ENCODE results near the gene GLT6D1.

GLT6D1 gene

DNA sequence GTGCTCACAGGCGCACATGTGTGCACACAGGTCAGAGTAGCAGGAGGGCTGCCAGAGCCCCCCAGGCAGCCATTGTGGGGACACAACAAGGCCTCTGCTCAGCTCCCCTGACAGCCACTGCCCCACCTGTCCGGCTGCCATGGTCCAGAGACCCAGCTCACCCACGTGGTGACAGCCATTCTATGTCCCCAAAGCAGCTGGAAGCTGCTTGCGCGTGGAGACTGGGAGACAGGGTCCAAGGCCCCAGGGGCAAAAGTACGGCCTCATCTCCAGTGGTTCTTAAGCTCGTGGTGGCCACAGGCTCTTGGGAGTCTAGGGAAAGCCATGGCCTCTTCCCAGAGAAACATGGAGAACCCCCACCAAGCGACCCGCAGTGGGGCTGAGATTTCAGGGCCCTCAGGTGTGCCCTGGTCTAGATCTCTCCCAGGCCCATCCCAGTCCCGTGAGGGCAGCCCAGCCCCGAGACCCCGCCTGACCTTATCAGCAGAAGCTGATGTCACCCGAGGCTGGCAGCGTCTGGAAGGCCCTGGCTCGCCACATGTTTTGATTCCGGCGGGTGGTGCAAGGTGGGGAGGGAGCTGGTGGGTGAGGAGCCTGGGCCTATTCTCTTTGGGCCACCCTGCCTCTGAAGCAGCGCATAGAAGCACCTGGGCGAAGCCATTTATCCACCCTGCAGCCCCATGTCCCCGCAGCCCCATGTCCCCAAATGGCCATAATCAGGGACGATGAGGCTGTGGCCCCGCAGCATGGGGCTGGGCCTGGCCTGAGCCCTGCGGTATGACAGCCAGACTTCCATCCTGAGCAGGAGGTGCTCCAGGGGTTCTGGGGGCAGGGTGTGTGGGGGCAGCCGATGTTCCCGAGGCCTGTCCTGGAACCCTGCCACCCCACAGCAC is 31.7 kb downstream of the GLT6D1 start:
- no peak for DNase-seq

DNA sequence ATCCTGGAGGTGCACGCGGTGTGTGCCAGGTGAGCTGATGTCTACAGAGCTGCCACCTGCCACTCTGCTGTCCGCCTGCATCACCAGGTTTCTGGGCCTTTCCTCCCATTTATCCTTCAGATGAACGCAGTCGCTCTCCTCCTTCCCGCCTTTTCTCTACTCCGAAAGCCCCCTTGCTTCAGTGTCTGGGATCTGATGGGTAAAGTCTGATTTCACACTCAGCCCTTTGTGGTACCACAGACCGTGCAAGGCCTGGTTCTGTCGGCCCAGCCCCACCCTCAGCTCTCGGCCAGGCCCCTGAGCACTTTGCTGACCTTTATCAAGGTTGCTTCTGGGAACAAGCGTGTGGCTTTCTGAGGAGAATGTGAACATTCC is 32.5 kb downstream of the GLT6D1 start:
- DNase-seq, result no peak

DNA sequence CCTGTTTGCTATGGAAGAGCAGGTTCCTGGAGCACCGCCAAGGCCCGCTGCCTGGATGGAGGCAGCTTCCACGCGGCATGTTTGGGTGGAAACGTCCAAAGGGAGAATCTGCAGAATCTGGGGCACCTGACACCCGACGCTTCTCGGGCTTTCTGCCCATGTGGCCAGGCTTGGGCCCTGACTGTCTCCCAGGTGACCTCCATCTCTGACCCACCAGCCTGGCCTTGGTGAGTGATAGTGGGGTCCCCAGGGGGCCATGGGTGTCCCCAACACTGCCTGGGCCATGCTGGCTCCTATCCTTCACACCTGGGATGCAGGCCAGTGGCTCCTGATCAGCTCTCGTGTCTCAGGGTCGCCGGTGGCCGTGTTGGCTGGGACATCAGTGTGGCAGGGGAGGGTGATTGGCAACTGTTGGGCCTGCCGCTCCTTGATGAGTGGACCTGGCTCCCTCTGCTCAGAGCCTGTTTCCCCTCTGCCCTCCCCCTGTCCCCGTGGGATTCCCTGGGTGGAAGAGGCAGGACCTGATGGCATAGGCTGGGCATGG is 34.0 kb downstream of the GLT6D1 start:
- DNase-seq, result no peak

DNA sequence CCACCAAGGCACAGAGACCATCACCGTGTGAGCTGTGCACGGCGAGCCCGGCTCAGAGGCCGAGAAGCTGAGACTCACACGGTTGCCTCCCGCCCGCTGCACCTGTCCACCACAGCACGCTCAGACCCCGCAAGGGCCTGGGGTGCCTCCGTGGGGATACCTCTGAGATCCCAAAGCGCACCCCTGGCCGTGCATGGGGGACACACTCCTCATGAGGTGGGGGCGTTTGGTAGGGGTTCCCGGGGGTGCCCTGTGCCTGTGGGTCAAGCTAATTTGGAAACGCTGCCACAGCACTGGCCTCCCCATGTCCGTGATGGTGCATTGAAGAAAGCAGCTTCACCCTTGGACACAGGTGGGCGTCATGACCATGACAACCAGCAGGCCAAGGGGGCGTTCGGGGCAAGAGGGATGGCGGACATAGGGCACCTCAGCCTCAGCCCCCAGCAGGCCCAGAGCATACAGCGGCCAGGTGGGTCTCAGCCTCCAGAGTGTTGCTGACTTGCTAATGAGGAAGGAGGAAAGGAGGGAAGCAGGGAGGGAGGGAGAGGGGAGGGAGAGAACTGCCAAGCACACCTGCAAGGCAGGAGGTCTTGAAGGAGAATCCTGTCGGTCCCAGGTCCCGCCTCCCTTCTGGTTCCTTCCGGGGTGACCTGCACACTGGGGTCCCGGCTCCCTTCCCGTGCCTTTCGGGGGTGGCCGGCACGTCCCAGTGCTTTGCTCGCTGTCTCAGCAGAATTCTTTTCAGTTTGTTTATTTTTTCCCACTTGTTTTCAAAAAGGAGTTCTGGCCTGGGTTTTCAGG is 34.7 kb downstream of the GLT6D1 start:
- DNase-seq, result no peak

DNA sequence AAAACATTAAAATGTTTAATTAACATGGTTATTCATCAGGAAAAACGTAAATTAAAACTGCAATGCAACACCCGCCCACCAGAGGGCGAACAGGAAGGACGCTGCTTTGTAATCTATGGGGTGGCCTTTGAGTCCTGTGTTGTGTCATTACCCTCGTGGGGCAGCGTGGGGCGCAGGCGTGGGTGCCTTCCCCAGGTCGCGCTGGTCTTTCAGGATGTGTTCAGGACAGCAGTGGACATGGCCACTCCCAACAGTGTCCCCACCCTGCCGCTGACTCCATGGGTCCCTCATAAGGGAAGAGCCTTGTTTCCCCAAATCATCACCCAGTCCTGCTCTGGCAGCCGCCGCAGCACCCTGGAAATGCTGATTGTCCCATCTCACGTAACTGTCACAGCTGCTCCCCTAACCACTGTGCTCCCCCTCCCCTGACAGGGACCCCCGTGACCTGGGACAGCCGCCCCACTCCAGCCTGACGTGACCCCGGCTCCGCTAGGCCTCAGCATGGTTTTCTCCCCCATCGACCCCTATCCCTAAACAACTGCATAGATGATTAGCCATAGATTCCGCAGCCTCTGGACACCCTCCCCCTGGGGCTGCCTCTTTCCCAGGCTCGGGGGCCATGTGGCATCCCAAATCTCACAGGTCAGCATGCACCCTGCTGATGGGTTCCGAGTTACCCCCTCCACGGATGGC is 36.4 kb downstream of the GLT6D1 start:
- no peak for DNase-seq

DNA sequence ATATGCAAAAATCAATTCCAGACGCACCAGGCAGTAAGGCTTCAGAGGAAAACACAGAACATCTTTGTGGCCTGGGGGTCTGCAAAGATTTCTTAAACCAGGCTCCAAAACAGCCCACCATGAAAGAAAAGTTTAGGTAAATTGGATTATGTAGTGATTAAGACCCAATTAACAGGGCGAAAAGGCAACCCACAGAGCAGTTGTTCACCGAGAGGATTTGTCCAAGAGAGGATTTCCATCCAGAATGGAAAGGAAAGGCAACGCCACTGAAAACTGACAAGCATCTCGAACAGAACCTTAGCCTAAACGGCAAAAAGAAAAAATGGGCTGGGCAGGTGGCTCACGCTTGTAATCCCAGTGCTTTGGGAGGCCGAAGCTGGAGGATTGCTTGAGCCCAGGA is 37.4 kb downstream of the GLT6D1 start:
- DNase-seq, result no peak

DNA sequence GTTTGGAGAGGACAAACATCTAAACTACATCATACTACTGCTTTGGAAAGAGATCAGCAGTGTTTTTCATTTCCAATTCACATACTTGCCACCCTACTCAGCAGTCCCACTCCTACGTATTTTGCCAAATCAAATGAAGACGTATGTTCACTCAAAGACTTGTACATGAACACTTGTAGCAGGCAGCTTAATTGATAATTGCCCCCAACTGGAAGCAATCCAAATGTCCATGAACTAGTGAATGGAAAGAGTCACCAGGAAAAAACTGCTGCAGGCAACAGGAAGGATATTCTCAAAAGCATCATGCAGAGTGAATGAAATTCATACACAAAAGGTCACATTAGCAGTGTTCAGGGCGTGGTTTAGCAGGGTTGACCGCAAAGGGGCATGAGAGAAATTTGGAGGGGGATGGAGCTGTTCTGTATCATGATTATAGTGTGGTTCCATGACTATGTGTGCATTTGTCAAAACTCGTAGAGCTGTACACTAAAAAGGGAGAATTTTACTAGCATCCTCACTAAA is 39.0 kb downstream of the GLT6D1 start:
- no peak for DNase-seq

DNA sequence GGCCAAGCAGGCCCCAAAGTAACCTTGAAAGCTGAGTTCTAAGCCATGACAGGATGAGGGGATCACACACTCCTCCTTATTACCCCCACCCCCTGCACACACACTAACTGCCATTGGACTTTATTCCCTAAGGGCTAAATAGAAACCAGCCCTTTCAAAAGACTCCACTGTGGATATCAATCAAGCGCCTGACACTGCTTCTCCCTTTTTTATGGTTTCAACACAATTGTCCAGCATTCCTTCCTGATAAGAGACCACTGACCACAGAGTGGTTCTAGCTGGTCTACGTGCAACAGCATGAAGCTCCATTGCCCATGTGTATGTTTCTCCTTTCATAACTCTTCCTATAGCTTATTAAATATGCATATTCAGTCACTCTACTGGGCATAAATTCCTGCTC is 43.1 kb downstream of the GLT6D1 start:
- DNase-seq, result no peak

DNA sequence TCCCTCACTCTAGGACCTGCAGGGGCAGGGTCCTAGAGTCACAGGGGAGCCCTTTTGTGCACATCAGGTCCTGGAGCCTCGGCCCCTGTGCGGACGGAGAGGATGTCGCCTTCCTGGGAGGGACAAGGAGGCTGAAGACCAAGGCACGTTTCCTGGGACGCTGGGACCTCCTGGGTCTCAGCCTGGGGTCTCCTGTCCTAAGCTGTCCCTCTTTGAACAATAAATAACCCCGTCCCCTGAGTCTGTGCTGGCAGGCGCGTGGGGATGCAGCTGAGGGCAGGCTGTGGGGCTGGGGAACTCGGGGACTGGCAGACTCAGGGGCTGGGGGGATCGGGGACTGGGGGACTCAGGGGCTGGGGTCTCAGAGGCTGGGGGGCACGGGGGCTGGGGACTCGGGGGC is 46.7 kb downstream of the GLT6D1 start:
- DNase-seq, result no peak

DNA sequence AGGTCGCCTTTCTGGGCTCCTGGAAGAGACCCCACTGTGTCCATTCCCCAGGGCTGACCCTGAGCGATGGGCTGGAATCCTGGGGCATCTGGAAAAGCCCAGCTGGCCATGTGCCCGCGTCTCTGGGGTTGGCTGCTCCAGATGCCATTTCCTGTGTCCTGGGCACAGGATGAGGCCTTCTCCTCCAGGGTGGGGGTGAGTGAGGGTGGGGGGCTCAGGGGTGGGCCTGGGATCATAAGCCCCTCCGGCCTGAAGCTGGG is 47.1 kb downstream of the GLT6D1 start:
- no peak for DNase-seq

DNA sequence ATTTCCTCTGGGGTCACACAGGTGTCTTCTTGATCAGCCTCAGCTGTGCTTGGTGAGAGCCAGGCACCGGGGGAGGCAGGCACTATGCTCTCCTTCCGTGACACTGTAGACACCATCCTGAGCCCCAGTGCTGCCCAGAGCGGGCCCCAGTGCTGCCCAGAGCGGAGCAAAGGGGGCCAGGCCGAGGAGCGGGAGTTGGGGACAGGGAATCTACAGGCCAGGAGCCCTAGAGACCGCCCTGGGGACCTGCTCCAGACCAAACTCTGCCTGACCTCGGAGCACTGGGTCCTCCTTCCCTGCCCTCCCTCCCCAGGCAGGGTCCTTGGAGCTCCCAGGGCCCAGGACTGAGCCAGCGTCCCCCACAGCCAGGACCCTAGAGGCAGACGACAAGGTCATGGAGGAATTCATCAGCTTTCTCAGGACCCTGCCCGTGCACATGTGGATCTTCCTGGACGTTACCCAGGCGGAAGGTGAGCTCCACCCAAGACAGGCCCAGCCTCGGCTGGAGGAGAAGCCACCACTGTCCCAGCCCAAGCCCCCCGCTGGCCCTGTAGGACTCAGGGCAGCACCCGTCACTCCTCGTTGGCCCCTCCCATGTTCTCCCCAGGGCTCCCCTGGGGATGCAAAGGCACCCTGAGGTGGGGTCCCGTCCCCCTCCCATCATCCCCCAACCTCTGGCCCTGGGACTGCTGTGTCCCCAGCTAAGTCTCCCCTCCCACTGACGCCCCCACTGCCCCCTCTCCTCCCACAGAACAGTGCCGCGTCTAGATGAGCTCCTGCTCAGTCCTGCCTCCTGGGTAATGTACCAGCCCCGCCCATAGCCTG is 47.6 kb downstream of the GLT6D1 start:
- no peak for DNase-seq

DNA sequence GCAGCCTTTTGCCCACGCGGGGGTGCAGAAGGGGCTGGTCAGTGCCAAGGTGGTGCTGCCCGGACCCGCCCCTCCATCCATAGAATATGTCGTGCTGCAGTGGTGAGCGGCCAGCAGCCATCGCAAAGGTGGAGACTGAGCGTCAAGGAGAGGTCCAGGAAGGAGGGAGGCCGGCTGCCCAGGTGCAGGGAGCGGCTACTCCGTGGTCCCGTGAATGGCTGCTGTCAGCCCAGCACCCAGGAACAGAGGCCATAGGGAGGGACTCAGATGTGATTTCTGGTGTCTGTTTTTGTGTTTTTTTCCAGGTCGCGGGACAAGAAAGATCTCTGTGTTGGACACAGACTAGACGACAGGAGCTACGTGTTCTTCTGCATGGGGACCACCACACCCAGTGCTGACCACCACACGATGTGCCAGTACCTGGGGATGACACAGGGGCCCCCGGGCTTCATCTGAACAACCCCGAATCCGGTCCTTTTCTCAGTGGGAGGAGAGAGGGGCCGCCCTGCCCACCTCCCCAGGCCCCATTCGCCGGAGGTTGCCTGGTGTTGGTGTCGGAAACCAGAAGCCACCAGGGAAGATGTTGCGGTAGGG is 48.8 kb downstream of the GLT6D1 start:
- no peak for DNase-seq

DNA sequence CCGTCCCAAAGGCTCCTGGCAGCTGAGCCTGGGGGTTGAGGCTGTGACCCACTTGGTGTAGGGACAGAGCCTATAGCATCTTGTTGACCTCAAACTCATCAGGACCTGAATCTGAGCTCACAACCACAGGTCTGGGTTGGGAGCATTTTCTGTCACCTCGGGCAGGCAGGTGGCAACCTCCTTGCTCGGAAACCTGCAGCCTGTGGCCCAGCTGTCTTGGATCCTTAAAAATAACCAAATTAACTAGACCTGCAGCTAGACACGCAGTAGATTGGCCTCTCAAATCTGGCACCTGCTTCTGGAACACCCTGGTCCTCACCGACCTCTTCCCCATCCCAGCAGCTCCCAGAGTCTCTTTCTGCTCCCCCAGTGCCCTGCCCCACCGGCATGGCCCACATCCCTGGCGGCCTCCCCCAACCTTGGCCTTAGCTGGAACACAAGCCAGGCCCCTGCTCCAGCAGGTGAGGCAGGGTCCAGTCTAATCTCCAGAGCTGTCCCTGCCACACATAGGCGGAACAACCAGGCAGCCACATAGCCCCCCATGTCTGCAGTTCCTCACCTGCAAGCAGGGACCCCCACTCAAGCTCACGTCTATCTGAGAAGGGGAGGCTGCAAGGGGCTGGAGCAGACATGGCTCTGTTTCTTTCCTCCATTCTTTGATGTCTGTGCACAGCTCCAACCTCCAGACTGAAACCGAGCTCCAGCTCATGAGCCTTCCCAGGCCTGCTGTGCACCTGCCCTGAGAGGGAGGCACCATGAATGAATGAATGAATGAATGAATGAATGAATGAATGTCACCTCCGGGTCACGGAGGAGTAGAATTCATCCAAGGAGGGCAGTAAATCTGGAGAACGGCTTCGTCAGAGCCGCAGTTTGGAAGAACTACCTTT is 49.5 kb downstream of the GLT6D1 start:
- no peak for DNase-seq

DNA sequence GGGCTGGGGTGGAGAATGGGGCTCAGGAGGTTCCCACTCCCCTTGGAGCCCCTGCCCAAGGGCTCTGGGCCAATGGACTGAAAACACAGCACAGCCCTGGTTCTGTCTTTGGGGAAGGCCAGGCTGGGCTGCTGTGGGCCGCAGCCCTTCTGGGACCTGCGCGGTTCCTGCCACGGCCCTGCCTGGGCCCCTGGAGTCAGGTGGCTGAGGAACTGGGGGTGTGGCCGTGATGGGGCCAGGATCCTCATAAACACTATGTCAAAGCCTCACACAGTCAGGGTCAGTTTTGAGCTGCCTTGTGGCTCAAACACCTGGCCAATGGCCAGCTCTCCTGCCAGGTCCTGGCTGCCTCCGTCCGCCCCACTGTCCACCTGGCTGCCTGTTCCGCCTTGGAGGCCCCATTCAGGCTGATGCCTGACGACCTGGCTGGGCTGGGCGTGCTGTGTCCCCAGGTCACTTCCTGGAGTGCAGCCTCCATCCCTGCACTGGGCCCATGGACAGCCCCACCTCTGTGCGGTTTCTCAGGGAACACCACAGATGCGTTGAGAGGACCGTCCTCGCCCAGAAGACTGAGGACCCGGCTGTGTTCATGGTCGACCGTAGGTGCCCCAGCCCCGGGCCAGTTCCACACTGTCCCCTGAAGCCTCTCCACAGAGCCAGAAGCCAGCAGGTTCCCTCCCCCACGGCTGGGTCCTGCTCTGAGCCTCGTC is 50.3 kb downstream of the GLT6D1 start:
- DNase-seq, result no peak

DNA sequence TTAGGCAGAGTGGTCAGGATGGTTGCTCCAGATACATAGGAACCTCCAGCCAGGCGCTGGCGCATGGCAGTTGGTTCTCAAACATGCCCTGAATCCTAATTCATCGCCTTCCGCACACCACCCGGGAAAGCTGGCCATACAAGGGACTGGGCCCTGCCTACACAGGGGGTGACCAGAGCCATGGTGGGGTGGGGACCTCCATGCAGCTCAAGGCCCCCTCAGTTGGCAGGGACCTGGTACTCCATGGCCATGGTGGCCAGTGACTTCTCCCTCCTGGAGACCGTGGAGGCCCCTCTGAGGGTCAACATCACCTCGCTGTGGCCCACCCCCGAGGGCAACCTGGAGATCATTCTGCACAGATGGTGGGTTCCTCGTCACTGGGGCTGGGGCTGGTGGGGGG is 51.0 kb downstream of the GLT6D1 start:
- DNase-seq, result no peak

DNA sequence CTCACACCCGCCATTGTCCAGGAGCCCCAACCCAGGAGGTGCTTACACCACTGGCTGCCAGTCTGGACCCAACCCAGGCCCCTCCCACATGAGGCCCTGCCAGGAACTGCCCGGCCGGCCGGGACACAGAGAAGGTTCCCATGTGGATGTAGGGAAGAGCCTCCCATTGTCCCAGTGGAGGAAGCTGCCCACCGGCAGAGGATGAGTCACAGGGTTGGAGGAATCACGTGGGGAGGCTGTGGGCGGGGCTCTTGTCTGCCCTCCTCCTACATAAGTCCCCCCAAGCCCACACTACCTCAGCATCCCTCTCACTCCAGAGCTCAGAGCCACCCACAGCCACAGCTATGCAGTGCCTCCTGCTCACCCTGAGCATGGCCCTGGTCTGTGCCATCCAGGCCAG is 51.7 kb downstream of the GLT6D1 start:
- DNase-seq, result no peak

DNA sequence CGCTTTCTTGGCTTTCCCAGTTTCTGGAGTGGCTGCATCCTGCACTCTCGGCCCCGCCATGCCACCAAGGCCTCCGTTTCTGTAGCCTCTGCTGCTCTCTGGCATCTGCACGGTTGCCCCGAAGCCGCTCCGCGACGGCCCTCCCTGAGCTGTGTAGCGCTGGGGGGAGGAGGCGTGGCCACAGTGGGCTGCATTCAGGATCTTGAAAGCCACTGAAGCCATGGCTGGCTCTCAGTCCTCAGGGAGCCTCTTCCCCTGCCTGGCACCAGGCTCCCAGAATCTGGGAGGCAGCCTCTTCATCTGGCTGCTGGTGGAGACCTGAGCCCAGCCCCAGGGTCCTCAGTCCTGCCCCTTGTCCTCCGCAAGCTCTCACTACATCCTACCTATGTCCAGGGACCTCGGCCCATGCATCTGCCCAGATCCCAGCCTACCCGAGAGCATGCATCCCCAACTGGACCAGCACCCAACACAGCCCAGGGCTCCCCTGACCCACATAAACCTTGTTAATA is 52.7 kb downstream of the GLT6D1 start:
- DNase-seq, result no peak

DNA sequence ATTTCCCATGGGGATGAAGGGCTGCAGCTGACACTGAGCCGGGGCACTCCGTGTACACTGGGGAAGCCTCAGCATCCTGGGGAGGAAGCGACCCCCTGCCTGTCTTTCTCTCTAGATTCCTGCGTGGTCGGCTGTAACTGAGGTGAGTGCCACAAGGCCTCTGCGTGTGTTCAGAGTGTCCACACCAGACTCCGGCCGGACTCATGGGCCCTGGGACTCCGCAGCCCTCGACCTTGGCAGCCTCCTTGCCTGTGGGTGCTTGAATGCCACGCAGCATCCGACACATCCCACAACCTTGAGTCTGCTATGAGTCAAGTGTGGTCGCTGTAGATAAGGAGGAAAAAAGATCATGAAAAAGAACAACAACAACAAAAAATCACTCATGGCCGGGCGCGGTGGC is 54.4 kb downstream of the GLT6D1 start:
- no peak for DNase-seq

DNA sequence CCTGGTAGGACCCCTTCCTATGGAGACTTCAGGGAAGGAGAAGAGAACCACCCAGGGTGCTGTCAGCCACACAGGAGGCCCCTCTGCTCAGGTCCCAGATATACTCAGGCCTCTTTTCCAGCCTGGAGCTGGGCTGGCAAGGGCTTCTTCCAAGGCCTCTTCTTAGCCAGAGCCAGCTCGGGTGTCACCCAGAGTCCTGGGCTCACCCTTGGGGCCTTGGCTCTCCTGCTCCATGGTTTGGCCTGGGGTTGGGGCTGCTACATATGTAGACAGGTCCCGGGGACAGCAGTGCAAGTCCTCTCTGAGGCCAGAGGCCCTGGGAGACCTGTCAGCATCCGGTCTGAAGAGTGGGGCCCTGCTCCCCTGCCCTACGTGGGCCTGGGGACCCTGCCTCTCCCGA is 55.0 kb downstream of the GLT6D1 start:
- DNase-seq, result no peak

DNA sequence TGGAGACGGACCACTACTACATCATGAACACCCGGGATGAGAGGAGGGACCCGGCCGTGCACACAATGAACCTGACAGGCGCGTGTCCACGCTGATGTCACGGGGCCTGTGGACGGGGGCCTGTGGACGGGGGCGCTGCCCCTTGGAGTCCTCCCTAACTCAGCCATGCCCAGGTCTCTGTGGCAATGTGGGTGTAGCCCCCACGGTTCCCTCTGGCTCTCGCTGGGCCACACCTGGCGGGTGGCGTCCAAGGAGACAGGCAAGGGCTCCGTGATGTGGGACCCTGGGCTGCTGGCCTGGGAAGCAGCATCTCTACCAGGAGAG is 55.7 kb downstream of the GLT6D1 start:
- no peak for DNase-seq

Data from GDM1 (cell line).